ENCODE measurements around the gene RTCB.

Gene RTCB

DNA sequence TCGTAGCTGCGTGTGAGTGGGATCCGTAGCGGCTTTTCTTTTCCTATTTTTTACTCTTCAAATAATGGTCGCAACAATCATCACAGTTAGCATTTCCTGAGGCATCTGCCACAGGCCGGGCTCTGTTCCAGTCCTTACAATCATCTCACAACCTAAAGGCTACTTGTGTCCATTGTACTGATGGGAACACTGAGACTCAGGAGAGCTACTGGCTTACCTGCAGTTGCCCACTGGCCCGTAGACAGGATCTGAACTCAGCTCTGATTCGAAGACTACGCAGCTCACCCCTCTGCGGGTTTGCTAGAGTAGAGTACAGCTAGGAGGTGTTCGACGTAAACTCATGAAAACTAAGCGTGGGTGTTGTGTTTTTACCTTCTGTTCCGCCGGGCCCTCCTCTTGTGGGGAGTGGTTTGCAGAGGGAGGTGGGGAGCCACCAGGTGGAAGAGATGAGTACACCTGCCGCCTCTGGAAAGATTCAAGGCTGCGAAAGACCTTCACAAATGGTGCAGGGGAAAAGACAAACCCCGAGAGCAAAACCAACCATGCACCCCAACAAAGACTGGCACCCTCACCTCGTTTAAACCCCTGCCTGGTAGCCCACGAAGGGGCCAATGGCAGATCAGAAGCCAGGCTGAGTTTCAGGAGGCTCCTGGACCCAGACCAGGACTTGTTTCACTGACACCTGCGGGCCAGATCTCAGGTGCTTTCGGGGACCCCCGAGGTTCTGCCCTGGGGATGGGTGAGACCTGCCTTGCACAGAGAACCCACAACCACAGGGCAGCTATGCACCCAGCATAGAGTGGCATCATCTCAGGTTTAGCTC is 72.6 kb downstream of the RTCB start:
- no peak for DNase-seq (ENCODE audit: low read depth in 2 of 2)

DNA sequence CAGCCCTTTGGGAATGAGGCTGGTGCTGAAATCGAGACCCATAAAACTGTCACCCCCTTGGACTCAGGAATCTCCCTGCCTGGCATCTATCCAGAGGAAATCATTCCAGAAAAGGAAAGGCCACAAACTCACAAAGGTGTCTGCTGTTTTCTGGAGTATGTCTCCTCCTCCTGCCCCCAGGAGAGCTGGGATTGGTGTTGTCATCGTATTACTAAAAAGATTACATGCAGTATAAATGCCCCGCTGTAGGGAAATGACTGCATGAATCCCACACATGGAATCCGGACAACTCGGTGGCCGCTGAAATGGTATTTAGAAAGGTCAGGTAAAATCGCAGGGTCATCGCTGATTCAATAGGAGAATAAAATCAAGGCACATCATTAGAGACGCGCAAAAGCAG is 73.3 kb downstream of the RTCB start:
- no peak for DNase-seq (ENCODE audit: low read depth in 2 of 2)

Measured in stimulated activated CD8-positive, alpha-beta memory T cell treated with anti-CD3 and anti-CD28 coated beads, Interleukin-2, amount 100 ng/mL, for 1 hour (primary cell).